ENCODE data around the gene SPTLC3. TPM values are rescaled to one million over a fixed set of nuclear protein-coding genes. Genes with fewer than 3 reads are reported as not detected.

SPTLC3 gene
- total RNA-seq, 1 donor from 2014 or later, result 0.41 TPM

- Mint-ChIP-seq H3K27me3 (ENCODE audit: unreplicated experiment) (peaks cover 3% of the 10 kb centered on the region), H3K9me3 (ENCODE audit: unreplicated experiment) (no peaks in the 10 kb centered on the region), H3K4me1 (ENCODE audit: unreplicated experiment) (peaks cover 16% of the 10 kb centered on the region), H3K36me3 (ENCODE audit: low read depth, unreplicated experiment) (no peaks in the 10 kb centered on the region), H3K27ac (ENCODE audit: unreplicated experiment) (no peak overlapping the region), H3K4me3 (ENCODE audit: unreplicated experiment) (no peak overlapping the region)
- no peak for TF ChIP-seq CTCF (IDR thresholded peaks at IDR 0.05; ENCODE audit: unreplicated experiment)
- DNase-seq (ENCODE audit: low spot score), result no peak
Measured at GRCh38 chr20:13121840-13122515, 113.2 kb downstream of the SPTLC3 start.

DNA sequence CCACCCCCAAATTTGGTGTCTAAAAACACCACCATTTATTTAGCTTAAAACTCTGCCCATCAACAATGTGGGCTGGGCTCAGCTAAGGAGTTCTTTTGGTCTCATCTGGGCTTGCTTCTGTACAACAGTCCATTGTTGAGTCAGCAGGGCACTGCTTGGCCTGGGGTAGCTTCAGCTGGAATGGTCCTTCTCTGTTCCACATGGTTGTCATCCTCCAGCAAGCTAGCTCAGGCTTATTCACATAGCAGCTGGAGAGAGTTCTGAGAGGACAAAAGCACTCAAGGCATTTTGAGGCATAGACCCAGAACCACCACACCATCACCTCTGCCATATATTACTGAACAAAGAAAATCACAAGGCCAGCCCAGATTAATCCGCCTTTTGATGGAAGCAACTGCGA is 116.7 kb downstream of the SPTLC3 start:
- no peak for DNase-seq (ENCODE audit: low spot score)
- H3K36me3 Mint-ChIP-seq (ENCODE audit: low read depth, unreplicated experiment), result no peaks in the 10 kb centered on the region
- no peaks in the 10 kb centered on the region for H3K27me3 Mint-ChIP-seq (ENCODE audit: unreplicated experiment)
- H3K4me1 Mint-ChIP-seq (ENCODE audit: unreplicated experiment), result peaks cover 5% of the 10 kb centered on the region
- no peak overlapping the region for H3K4me3 Mint-ChIP-seq (ENCODE audit: unreplicated experiment)
- H3K27ac Mint-ChIP-seq (ENCODE audit: unreplicated experiment), result no peak overlapping the region
- H3K9me3 Mint-ChIP-seq (ENCODE audit: unreplicated experiment), result no peaks in the 10 kb centered on the region
- no peak for TF ChIP-seq CTCF (IDR thresholded peaks at IDR 0.05; ENCODE audit: unreplicated experiment)

GRCh38 chr20:13128173-13128572 is 119.4 kb downstream of the SPTLC3 start:
- Mint-ChIP-seq H3K27ac (ENCODE audit: unreplicated experiment) (no peak overlapping the region), H3K4me3 (ENCODE audit: unreplicated experiment) (no peak overlapping the region), H3K36me3 (ENCODE audit: low read depth, unreplicated experiment) (no peaks in the 10 kb centered on the region), H3K4me1 (ENCODE audit: unreplicated experiment) (no peaks in the 10 kb centered on the region), H3K9me3 (ENCODE audit: unreplicated experiment) (no peaks in the 10 kb centered on the region), H3K27me3 (ENCODE audit: unreplicated experiment) (no peaks in the 10 kb centered on the region)
- no peak for DNase-seq (ENCODE audit: low spot score)
- TF ChIP-seq CTCF (IDR thresholded peaks at IDR 0.05; ENCODE audit: unreplicated experiment), result no peak

GRCh38 chr20:13130061-13130706 is 121.4 kb downstream of the SPTLC3 start:
- no peak overlapping the region for H3K4me3 Mint-ChIP-seq (ENCODE audit: unreplicated experiment)
- no peaks in the 10 kb centered on the region for H3K4me1 Mint-ChIP-seq (ENCODE audit: unreplicated experiment)
- H3K27ac Mint-ChIP-seq (ENCODE audit: unreplicated experiment), result no peak overlapping the region
- H3K9me3 Mint-ChIP-seq (ENCODE audit: unreplicated experiment), result no peaks in the 10 kb centered on the region
- no peak for TF ChIP-seq CTCF (IDR thresholded peaks at IDR 0.05; ENCODE audit: unreplicated experiment)
- no peak for DNase-seq (ENCODE audit: low spot score)
- H3K36me3 Mint-ChIP-seq (ENCODE audit: low read depth, unreplicated experiment), result no peaks in the 10 kb centered on the region
- no peaks in the 10 kb centered on the region for H3K27me3 Mint-ChIP-seq (ENCODE audit: unreplicated experiment)

DNA sequence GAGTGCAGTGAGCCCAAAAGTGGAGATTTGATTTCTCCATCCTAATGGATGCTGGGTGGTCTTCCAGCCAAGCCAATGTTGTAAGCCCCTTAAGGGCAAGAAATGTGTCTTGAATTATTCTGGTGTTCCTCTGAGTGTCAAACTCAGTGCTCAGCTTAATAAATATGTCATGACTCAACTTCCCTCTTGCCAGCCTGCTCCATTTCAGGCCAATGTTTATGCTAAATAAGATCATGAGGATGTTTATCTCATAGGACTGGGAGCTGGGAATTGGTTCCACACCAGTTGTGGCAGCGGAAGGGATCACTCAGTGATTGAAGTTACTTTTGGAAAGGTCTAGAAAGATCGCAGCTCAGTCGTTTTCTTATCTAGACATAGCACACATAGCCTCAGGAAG is 121.9 kb downstream of the SPTLC3 start:
- no peak for TF ChIP-seq CTCF (IDR thresholded peaks at IDR 0.05; ENCODE audit: unreplicated experiment)
- Mint-ChIP-seq H3K4me3 (ENCODE audit: unreplicated experiment) (no peak overlapping the region), H3K9me3 (ENCODE audit: unreplicated experiment) (no peaks in the 10 kb centered on the region), H3K27ac (ENCODE audit: unreplicated experiment) (no peak overlapping the region), H3K4me1 (ENCODE audit: unreplicated experiment) (no peaks in the 10 kb centered on the region), H3K27me3 (ENCODE audit: unreplicated experiment) (no peaks in the 10 kb centered on the region), H3K36me3 (ENCODE audit: low read depth, unreplicated experiment) (no peaks in the 10 kb centered on the region)
- no peak for DNase-seq (ENCODE audit: low spot score)
